ENCODE data around the gene CYTH3. TPM values are rescaled to one million over a fixed set of nuclear protein-coding genes. Genes with fewer than 3 reads are reported as not detected.

The CYTH3 gene
- total and polyA plus RNA-seq, 2 donors (not counting 3 experiments of a cell fraction or from before 2014, with no cell fraction given) = 8.6 to 11.2 TPM

DNA sequence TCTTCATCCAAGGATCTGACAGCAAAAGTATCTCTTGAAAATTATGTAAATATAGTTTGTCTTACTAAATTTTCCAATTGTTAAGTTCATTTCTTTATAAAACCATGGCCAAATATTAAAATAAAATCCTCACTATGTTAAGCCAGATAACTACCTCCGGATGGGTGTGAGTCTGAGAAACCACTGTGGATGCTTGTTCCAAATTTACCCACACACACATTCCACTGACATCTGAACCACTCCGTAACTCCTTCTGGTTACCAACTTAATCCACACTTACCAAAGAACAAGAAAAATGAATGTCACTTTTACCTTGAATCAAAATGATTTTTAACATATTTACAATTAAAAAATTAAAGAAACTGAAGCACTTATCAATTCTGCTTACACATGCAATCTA is 19.7 kb downstream of the CYTH3 start:
- Histone ChIP-seq H4K20me1 (replicated peaks; ENCODE audit: control insufficient read depth, extremely low read depth, insufficient read depth, low read length) (no peaks in the 10 kb centered on the region), H3K4me3 (replicated peaks in 1 of 3; ENCODE audit: insufficient read depth in 1 of 3, low read depth in 1 of 3, low read length in 3 of 3) (no peak overlapping the region), H3K79me2 (ENCODE audit: control insufficient read depth, insufficient read depth, low read length) (no peaks in the 10 kb centered on the region), H3K27ac (ENCODE audit: insufficient read depth, low read depth, low read length) (no peak overlapping the region), H3K36me3 (ENCODE audit: control insufficient read depth in 2 of 2, extremely low read depth in 1 of 2, insufficient read depth in 2 of 2, low read length in 2 of 2) (no peaks in the 10 kb centered on the region), H3K4me2 (ENCODE audit: insufficient read depth, low read length) (peak overlapping the region; percentile 60), H3K9ac (replicated peaks; ENCODE audit: extremely low read depth, insufficient read depth, low read length) (no peak overlapping the region), H3K9me1 (replicated peaks; ENCODE audit: control insufficient read depth, extremely low read depth, insufficient read depth, low read length) (no peaks in the 10 kb centered on the region), H3K9me3 (replicated peaks; ENCODE audit: control insufficient read depth, insufficient read depth, low read length) (no peaks in the 10 kb centered on the region), H3K27me3 (ENCODE audit: control insufficient read depth in 2 of 2, insufficient read depth in 2 of 2, low read length in 2 of 2) (no peaks in the 10 kb centered on the region), H3K4me1 (ENCODE audit: control insufficient read depth, extremely low read depth, insufficient read depth, low read length) (peaks cover 12% of the 10 kb centered on the region), H2AFZ (ENCODE audit: low read depth, low read length) (no peak overlapping the region)
- POLR2A ChIA-PET = no interaction called here
- no peak for DNase-seq (ENCODE audit: low read depth, low spot score)
- intact Hi-C loops (cut with micrococcal nuclease) = loop anchor here (1.0 to 5.0 kb wide), 4 partner anchors 20 to 92 kb away; partner anchors contain the start of gene CYTH3
- no peak for FAIRE-seq
- TF ChIP-seq POLR2AphosphoS5 (IDR thresholded peaks at IDR 0.05; ENCODE audit: insufficient read depth, low read depth, low read length) = no peak
- TF ChIP-seq FOS (IDR thresholded peaks at IDR 0.05; ENCODE audit: borderline replicate concordance, insufficient read depth, low read length) = no peak
- no peak for TF ChIP-seq EZH2 (IDR thresholded peaks at IDR 0.05; ENCODE audit: borderline replicate concordance, low read depth, low read length, severe bottlenecking)
- no peak for TF ChIP-seq MYC (IDR thresholded peaks at IDR 0.05; ENCODE audit: low read depth, low read length)
- TF ChIP-seq JUN (IDR thresholded peaks at IDR 0.05; ENCODE audit: borderline replicate concordance, insufficient read depth, insufficient read length, low read depth) = no peak
- no peak for TF ChIP-seq MAX (IDR thresholded peaks at IDR 0.05; ENCODE audit: insufficient read depth, insufficient read length)
- TF ChIP-seq, protein P1, sequence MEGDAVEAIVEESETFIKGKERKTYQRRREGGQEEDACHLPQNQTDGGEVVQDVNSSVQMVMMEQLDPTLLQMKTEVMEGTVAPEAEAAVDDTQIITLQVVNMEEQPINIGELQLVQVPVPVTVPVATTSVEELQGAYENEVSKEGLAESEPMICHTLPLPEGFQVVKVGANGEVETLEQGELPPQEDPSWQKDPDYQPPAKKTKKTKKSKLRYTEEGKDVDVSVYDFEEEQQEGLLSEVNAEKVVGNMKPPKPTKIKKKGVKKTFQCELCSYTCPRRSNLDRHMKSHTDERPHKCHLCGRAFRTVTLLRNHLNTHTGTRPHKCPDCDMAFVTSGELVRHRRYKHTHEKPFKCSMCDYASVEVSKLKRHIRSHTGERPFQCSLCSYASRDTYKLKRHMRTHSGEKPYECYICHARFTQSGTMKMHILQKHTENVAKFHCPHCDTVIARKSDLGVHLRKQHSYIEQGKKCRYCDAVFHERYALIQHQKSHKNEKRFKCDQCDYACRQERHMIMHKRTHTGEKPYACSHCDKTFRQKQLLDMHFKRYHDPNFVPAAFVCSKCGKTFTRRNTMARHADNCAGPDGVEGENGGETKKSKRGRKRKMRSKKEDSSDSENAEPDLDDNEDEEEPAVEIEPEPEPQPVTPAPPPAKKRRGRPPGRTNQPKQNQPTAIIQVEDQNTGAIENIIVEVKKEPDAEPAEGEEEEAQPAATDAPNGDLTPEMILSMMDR (IDR thresholded peaks at IDR 0.05; ENCODE audit: extremely low read depth in 1 of 2, insufficient read depth in 1 of 2, low read depth in 1 of 2, low read length in 2 of 2) = no peak
- TF ChIP-seq POLR2A (IDR thresholded peaks at IDR 0.05; ENCODE audit: low read depth, low read length) = no peak
- no peak for TF ChIP-seq GATA2 (IDR thresholded peaks at IDR 0.05; ENCODE audit: insufficient read depth, insufficient read length, low read depth, low read length)
- dilution Hi-C loops (cut with MboI; ENCODE audit: extremely low pct_ligation_motif_present, low sequenced_read_pairs) = no loop called here
- CTCF ChIA-PET = interaction anchor here (0.9 to 1.2 kb wide), 5 partner anchors 10 to 92 kb away, joined by 3 to 6 read pairs (median 3); no protein-coding TSS in a partner anchor
- BruUV-seq (replicated peaks) = no TSS peak

Measured in endothelial cell of umbilical vein (primary cell).